ENCODE results near the gene SRRD. TPM values are rescaled to one million over a fixed set of nuclear protein-coding genes. Genes with fewer than 3 reads are reported as not detected.

SRRD gene
- total RNA-seq, 1 experiment from 2014 or later: 25.1 TPM

GRCh38 chr22:26515931-26516330, 32.3 kb downstream of the SRRD start:
- Mint-ChIP-seq H3K9me3 (no peaks in the 10 kb centered on the region), H3K27ac (no peak overlapping the region)
- POLR2A ChIA-PET: no interaction called here

DNA sequence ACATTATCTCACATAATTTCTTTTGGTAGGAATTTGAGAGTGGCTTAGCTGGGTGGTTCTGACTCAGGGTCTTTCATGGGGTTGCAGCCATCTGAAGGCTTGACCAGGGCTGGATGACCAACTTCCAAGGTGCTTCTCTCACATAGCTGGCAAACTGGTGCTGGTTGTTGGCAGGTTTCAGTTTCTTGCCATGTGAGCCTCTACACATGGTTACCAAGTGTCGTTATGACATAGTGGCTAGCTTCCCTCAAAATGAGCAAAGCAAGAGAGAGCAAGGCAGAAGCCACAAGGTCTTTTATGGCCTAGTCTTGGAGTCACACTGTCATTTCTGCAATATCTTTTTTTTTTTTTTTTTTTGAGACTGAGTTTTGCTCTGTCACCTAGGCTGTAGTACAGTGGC, 32.8 kb downstream of the SRRD start:
- Mint-ChIP-seq H3K27ac (no peak overlapping the region), H3K4me3 (no peak overlapping the region), H3K27me3 (ENCODE audit: low read depth) (no peaks in the 10 kb centered on the region), H3K9me3 (no peaks in the 10 kb centered on the region), H3K4me1 (peaks cover 17% of the 10 kb centered on the region), H3K36me3 (no peaks in the 10 kb centered on the region)
- DNase-seq (ENCODE audit: low spot score) (no peak), ATAC-seq (no peak)
- TF ChIP-seq ZNF423 (CRISPR knock-in tag; IDR thresholded peaks at IDR 0.05) (no peak), MLX (CRISPR knock-in tag; IDR thresholded peaks at IDR 0.05) (no peak)
- ChIA-PET CTCF (no interaction called here), POLR2A (no interaction called here)

More at GRCh38 chr22:26515931-26516330, 32.3 kb downstream of the SRRD start:
- TF ChIP-seq, protein P1, sequence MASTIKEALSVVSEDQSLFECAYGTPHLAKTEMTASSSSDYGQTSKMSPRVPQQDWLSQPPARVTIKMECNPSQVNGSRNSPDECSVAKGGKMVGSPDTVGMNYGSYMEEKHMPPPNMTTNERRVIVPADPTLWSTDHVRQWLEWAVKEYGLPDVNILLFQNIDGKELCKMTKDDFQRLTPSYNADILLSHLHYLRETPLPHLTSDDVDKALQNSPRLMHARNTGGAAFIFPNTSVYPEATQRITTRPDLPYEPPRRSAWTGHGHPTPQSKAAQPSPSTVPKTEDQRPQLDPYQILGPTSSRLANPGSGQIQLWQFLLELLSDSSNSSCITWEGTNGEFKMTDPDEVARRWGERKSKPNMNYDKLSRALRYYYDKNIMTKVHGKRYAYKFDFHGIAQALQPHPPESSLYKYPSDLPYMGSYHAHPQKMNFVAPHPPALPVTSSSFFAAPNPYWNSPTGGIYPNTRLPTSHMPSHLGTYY (CRISPR knock-in tag; IDR thresholded peaks at IDR 0.05): no peak
- Mint-ChIP-seq H3K4me1 (peaks cover 21% of the 10 kb centered on the region), H3K36me3 (peaks cover 2% of the 10 kb centered on the region; the same call in 1 of the 2 replicates), H3K27me3 (ENCODE audit: low read depth) (no peaks in the 10 kb centered on the region), H3K4me3 (no peak overlapping the region)
- DNase-seq (ENCODE audit: low spot score) (no peak), ATAC-seq (no peak)
- CTCF ChIA-PET: no interaction called here

DNA sequence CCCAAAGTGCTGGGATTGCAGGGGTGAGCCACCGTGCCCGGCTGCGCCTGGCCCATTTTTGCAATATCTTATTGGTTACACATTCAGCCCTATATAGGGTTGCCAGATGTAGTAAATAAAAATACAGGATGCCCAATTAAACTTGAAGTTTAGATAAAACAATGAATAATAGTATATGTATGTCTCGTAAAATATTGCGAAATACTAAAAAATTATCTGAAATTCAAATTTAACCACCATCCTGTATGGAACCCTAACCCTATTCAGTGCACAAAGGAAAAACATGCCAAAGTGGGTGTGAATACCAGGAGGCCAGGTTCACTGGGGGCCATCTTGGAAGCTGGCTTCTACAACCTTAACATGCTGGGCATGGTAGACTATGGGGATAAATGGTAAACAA, 33.8 kb downstream of the SRRD start:
- H3K9me3 Mint-ChIP-seq: no peaks in the 10 kb centered on the region
- ATAC-seq (no peak), DNase-seq (ENCODE audit: low spot score) (no peak)
- CTCF ChIA-PET: no interaction called here
- no peaks in the 10 kb centered on the region for H3K27me3 Mint-ChIP-seq (ENCODE audit: low read depth)
- H3K4me1 Mint-ChIP-seq: peaks cover 9% of the 10 kb centered on the region
- TF ChIP-seq PREB (CRISPR knock-in tag; IDR thresholded peaks at IDR 0.05; ENCODE audit: borderline replicate concordance): no peak
- TF ChIP-seq, protein P1 (CRISPR knock-in tag; IDR thresholded peaks at IDR 0.05): no peak
- TF ChIP-seq CBFB (CRISPR knock-in tag; IDR thresholded peaks at IDR 0.05; ENCODE audit: low read depth): no peak
- no peak for TF ChIP-seq NR3C1 (CRISPR knock-in tag; conservative IDR thresholded peaks at IDR 0.05; ENCODE audit: low read depth)
- no peak for TF ChIP-seq MXD4 (CRISPR knock-in tag; IDR thresholded peaks at IDR 0.05; ENCODE audit: borderline replicate concordance)
- TF ChIP-seq ATF1 (CRISPR knock-in tag; IDR thresholded peaks at IDR 0.05): no peak
- TF ChIP-seq JUN (CRISPR knock-in tag; IDR thresholded peaks at IDR 0.05): no peak
- H3K27ac Mint-ChIP-seq: no peak overlapping the region
- POLR2A ChIA-PET: interaction anchor here (0.7 kb wide), 1 partner anchor 1683 kb away, joined by 7 read pairs; no protein-coding TSS in a partner anchor
- no peaks in the 10 kb centered on the region for H3K36me3 Mint-ChIP-seq
- no peak overlapping the region for H3K4me3 Mint-ChIP-seq

GRCh38 chr22:26522012-26522411, 38.3 kb downstream of the SRRD start:
- DNase-seq (ENCODE audit: low spot score) (no peak), ATAC-seq (no peak)
- ChIA-PET POLR2A (no interaction called here), CTCF (no interaction called here)
- Mint-ChIP-seq H3K27me3 (ENCODE audit: low read depth) (no peaks in the 10 kb centered on the region), H3K27ac (no peak overlapping the region), H3K4me3 (no peak overlapping the region), H3K9me3 (no peaks in the 10 kb centered on the region), H3K36me3 (peaks cover 28% of the 10 kb centered on the region), H3K4me1 (no peaks in the 10 kb centered on the region)
- TF ChIP-seq NFYB (CRISPR knock-in tag; conservative IDR thresholded peaks at IDR 0.05; ENCODE audit: low read depth): no peak
- no peak for TF ChIP-seq SP1 (CRISPR knock-in tag; conservative IDR thresholded peaks at IDR 0.05)
- TF ChIP-seq ZNF232 (CRISPR knock-in tag; IDR thresholded peaks at IDR 0.05): no peak
- TF ChIP-seq FOXJ3 (CRISPR knock-in tag; IDR thresholded peaks at IDR 0.05; ENCODE audit: borderline replicate concordance): no peak
- TF ChIP-seq, protein P2, sequence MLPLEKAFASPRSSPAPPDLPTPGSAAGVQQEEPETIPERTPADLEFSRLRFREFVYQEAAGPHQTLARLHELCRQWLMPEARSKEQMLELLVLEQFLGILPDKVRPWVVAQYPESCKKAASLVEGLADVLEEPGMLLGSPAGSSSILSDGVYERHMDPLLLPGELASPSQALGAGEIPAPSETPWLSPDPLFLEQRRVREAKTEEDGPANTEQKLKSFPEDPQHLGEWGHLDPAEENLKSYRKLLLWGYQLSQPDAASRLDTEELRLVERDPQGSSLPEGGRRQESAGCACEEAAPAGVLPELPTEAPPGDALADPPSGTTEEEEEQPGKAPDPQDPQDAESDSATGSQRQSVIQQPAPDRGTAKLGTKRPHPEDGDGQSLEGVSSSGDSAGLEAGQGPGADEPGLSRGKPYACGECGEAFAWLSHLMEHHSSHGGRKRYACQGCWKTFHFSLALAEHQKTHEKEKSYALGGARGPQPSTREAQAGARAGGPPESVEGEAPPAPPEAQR (CRISPR knock-in tag; IDR thresholded peaks at IDR 0.05): no peak
- no peak for TF ChIP-seq KAT7 (CRISPR knock-in tag; IDR thresholded peaks at IDR 0.05; ENCODE audit: borderline replicate concordance)
- TF ChIP-seq MLX (CRISPR knock-in tag; IDR thresholded peaks at IDR 0.05): no peak
- TF ChIP-seq OVOL2 (CRISPR knock-in tag; IDR thresholded peaks at IDR 0.05; ENCODE audit: borderline replicate concordance): no peak
- no peak for TF ChIP-seq JUN (CRISPR knock-in tag; IDR thresholded peaks at IDR 0.05)
- TF ChIP-seq, protein P3, sequence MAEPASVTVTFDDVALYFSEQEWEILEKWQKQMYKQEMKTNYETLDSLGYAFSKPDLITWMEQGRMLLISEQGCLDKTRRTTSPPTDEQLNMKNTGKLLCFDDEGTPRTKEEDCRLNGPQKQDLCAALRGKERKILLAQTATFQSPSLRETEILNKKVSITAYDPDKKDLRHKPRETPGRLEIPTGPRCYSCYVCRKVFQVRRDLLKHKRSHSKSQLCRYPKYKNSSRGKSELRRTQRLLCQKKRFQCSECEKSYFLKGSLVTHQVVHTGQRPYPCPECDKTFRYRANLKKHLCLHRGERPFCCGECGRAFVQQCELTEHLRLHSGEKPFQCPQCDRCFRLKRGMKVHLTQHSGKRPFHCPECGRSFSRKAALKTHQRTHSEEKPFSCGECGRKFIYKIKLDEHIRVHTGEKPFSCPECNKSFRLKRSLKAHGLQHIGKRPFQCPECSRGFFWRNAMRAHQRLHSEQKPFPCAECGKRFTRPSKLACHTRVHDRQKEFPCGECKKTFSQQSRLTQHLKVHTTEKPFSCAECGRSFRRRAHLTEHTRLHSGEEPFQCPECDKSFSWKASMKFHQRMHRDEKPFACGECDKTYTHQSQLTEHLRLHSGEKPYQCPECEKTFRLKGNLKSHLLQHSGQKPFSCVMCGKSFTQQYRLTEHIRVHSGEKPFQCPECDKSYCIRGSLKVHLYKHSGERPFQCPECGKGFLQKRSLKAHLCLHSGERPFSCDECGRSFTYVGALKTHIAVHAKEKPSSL (CRISPR knock-in tag; conservative IDR thresholded peaks at IDR 0.05): no peak
- TF ChIP-seq NR3C1 (CRISPR knock-in tag; conservative IDR thresholded peaks at IDR 0.05; ENCODE audit: low read depth): no peak
- TF ChIP-seq FOXK1 (CRISPR knock-in tag; IDR thresholded peaks at IDR 0.05): no peak
- no peak for TF ChIP-seq ZBTB21 (CRISPR knock-in tag; IDR thresholded peaks at IDR 0.05; ENCODE audit: borderline replicate concordance)
- no peak for TF ChIP-seq ZNF396 (CRISPR knock-in tag; IDR thresholded peaks at IDR 0.05; ENCODE audit: borderline replicate concordance)
